AG04450 (cell line): Measurements from ENCODE around the gene GRB2. TPM values are rescaled to one million over a fixed set of nuclear protein-coding genes. Genes with fewer than 3 reads are reported as not detected.

Experiments used
- CTCF ChIA-PET: fragments of 300-600, 350-600 bp; formaldehyde crosslinking; extraction: SDS; loops from one replicate; lab custom pipeline; 2022; ENCODE audit warnings: antibody characterized with exemption, inconsistent platforms; lab: Charles Lee
- POLR2A ChIA-PET: fragments of 350-600 bp; formaldehyde crosslinking; extraction: SDS; loops from one replicate; lab custom pipeline; 2021; ENCODE audit warnings: antibody characterized with exemption, inconsistent platforms; lab: Yijun Ruan, JAX
- DNase-seq: peaks from one replicate; pipeline ENCODE4 v3.0.0-alpha.2; 2011; ENCODE audit warnings: low read depth, low spot score
- H3K27ac ChIP-seq: one replicate; pipeline ENCODE4 v1.5.1; 2012; ENCODE audit warnings: low read depth, low read length, control low read depth
- H3K27me3 ChIP-seq: one replicate; pipeline ENCODE4 v1.6.0; 2012; ENCODE audit warnings: low read length; ENCODE audit not compliant: control insufficient read depth, insufficient read depth
- H3K4me3 ChIP-seq: 2 replicates; pipeline ENCODE4 v1.5.1; 2011; ENCODE audit warnings: mild to moderate bottlenecking, low read depth, low read length, control low read depth
- H3K9me3 ChIP-seq: 2 replicates; pipeline ENCODE4 v1.5.1; 2012; ENCODE audit warnings: low read length; ENCODE audit not compliant: control insufficient read depth, insufficient read depth
- polyA plus RNA-seq: library from polyadenylated mRNA; depleted of rRNA; stranded (reverse); fragments of >200 nt; gene quantifications from 2 replicates; pipeline ENCODE4 v1.2.3, GENCODE V29; 2011
- TF ChIP-seq, protein P1 (sequence below): IDR thresholded peaks from 2 replicates; pipeline ENCODE4 v1.5.1; 2011; ENCODE audit warnings: low read depth, low read length, control low read depth, inconsistent platforms

The GRB2 gene
- polyA plus RNA-seq, 1 experiment: 63.8 TPM

DNA sequence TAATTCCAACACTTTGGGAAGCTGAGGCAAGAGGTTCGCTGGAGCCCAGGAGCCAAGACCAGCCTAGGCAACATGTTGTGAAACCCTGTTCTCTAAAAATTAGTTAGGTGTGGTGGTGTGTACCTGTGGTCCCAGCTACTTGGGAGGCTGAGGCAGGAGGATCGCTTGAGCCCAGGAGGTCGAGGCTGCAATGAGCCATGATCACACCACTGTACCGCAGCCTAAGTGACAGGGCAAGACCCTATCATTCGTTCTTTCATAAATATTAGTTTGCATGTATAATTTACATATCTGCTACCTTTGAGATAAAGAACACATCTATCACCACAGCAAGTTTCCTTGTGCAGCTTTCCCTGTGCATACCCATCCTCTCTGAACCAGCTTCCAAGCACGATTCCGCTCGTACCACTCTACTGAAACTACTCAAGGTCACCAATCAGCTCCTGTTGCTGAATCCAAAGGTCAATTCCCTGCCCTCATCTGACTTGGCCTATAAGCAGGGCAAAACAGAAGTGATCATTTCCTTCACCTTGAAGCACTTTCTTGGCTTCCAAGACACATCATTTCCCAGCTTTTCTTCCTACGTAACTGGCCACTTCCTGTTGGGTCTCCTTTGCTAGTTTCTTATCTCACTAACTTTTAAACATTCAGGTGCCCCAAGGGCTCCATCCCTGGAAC, 49.1 kb downstream of the GRB2 start:
- DNase-seq: no peak
- CTCF ChIA-PET: no interaction called here
- POLR2A ChIA-PET: interaction anchor here (0.7 kb wide), 2 partner anchors 41 to 56 kb away, joined by 5 read pairs; no protein-coding TSS in a partner anchor
- Histone ChIP-seq H3K27me3 (no peaks in the 10 kb centered on the region), H3K4me3 (no peak overlapping the region), H3K27ac (no peak overlapping the region), H3K9me3 (peaks cover 6% of the 10 kb centered on the region; the same call in 1 of the 2 replicates)
- TF ChIP-seq, protein P1, sequence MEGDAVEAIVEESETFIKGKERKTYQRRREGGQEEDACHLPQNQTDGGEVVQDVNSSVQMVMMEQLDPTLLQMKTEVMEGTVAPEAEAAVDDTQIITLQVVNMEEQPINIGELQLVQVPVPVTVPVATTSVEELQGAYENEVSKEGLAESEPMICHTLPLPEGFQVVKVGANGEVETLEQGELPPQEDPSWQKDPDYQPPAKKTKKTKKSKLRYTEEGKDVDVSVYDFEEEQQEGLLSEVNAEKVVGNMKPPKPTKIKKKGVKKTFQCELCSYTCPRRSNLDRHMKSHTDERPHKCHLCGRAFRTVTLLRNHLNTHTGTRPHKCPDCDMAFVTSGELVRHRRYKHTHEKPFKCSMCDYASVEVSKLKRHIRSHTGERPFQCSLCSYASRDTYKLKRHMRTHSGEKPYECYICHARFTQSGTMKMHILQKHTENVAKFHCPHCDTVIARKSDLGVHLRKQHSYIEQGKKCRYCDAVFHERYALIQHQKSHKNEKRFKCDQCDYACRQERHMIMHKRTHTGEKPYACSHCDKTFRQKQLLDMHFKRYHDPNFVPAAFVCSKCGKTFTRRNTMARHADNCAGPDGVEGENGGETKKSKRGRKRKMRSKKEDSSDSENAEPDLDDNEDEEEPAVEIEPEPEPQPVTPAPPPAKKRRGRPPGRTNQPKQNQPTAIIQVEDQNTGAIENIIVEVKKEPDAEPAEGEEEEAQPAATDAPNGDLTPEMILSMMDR: no peak

DNA sequence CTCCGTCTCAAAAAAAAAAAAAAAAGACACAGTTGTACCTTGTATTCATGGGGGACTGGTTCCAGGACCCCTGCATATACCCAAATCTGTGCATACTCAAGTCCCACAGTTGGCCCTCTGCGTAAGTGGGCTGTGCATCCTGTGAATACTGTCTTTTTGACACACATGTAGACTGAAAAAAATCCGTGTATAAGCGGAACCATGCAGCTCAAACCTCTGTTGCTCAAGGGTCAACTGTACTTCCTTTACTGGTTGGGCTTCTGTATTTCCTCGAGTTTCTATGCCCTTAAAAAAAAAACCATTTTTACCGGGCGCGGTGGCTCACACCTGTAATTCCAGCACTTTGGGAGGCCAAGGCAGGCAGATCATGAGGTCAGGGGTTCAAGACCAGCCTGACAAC, 52.3 kb downstream of the GRB2 start:
- POLR2A ChIA-PET: interaction anchor here (0.7 kb wide), 1 partner anchor 44 kb away, joined by 7 read pairs; no protein-coding TSS in a partner anchor
- Histone ChIP-seq H3K27me3 (no peaks in the 10 kb centered on the region), H3K4me3 (no peak overlapping the region), H3K9me3 (peaks cover 6% of the 10 kb centered on the region; the same call in 1 of the 2 replicates), H3K27ac (no peak overlapping the region)
- CTCF ChIA-PET: no interaction called here
- TF ChIP-seq, protein P1: no peak
- DNase-seq: no peak

- no peaks in the 10 kb centered on the region for H3K27me3 ChIP-seq
- ChIA-PET POLR2A (no interaction called here), CTCF (no interaction called here)
- peaks cover 6% of the 10 kb centered on the region; the same call in 1 of the 2 replicates for H3K9me3 ChIP-seq
- no peak overlapping the region for H3K4me3 ChIP-seq
- no peak for DNase-seq
- TF ChIP-seq, protein P1: no peak
- no peak overlapping the region for H3K27ac ChIP-seq
Measured at GRCh38 chr17:75352079-75352569, 53.4 kb downstream of the GRB2 start.

DNA sequence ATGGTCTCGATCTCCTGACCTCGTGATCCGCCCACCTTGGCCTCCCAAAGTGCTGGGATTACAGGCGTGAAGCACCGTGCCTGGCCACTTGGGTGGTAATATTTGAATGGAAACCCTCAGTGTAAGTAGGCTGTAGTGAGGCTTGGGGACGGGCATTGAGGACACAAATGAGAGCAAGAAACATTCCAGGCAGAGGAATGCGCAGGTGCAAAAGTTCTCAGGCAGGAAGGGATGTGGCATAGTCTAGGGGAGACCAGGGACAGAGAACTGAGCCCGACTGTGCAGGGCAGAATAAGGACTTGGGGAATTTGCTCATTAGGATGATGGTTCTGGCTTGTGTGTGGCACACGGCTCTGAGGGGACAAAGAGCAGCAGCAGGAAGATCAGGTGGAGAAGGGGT, 54.8 kb downstream of the GRB2 start:
- no peak for DNase-seq
- CTCF ChIA-PET: interaction anchor here (0.6 to 0.7 kb wide), 2 partner anchors 28 to 75 kb away, joined by 3 read pairs; no protein-coding TSS in a partner anchor
- H3K4me3 ChIP-seq: no peak overlapping the region
- TF ChIP-seq, protein P1: no peak
- no peaks in the 10 kb centered on the region for H3K27me3 ChIP-seq
- POLR2A ChIA-PET: interaction anchor here (0.7 kb wide), 1 partner anchor 105 kb away, joined by 6 read pairs; the partner anchor contains the start of gene TMEM94
- no peak overlapping the region for H3K27ac ChIP-seq
- H3K9me3 ChIP-seq: peaks cover 6% of the 10 kb centered on the region; the same call in 1 of the 2 replicates

GRCh38 chr17:75350029-75350428, 55.4 kb downstream of the GRB2 start:
- DNase-seq: no peak
- POLR2A ChIA-PET: interaction anchor here (0.7 kb wide), 1 partner anchor 106 kb away, joined by 6 read pairs; the partner anchor contains the start of gene TMEM94
- Histone ChIP-seq H3K4me3 (no peak overlapping the region), H3K27ac (no peak overlapping the region), H3K27me3 (no peaks in the 10 kb centered on the region), H3K9me3 (peaks cover 6% of the 10 kb centered on the region; the same call in 1 of the 2 replicates)
- TF ChIP-seq, protein P1: no peak
- CTCF ChIA-PET: interaction anchor here (0.6 to 0.7 kb wide), 2 partner anchors 28 to 75 kb away, joined by 3 read pairs; no protein-coding TSS in a partner anchor
